GM21825 (cell line): Measurements from ENCODE around the gene ADGRB2.

Experiments
- ATAC-seq: cut with Tn5 transposase; IDR thresholded peaks from one replicate; pipeline ENCODE4 v1.9.1; 2021; ENCODE audit warnings: mild to moderate bottlenecking, moderate library complexity; ENCODE audit not compliant: unreplicated experiment

ADGRB2 gene

DNA sequence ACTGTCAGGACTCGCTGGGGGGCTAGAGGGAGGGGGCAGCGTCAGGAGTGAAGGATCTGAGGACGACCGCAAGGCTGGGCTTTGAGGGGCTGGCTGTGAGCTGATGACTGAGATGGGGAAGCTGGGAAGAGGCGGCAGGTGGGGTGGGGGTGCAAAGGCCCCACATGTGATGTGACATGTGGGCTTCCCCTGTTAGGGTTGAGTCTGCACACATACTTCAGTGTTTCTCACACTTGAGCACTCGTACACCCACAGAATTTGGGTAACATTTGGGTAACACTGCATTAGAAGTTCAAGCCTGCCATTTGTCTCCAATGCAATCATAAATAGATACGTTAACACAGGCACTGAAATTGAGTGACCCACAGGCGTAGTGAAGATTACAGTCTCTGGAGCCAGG lies 76.5 kb downstream of the ADGRB2 start:
- no peak for ATAC-seq

DNA sequence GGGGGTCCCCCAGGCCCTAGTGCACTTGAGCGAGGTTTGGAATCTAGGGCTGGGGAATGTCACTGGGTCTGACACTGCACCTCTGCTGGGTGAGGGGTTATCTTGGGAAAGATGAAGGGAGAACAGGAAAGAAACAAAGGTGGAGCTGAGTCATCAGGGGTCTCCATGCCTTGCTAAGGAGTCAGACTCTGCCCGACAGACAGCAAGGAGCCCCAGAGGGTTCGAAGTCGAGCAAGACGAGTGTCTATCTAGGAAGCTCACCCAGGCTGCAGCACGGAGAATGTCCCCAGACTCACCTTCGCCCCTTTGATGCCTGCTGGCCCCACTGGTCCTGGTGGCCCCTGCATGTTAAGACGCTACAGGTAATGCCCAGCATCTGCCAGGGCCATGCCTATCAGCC lies 78.3 kb downstream of the ADGRB2 start:
- ATAC-seq, result no peak

GRCh38 chr1:31683997-31684396 lies 80.1 kb downstream of the ADGRB2 start:
- no peak for ATAC-seq

- ATAC-seq, result no peak
Measured at GRCh38 chr1:31681415-31681814, 82.7 kb downstream of the ADGRB2 start.

DNA sequence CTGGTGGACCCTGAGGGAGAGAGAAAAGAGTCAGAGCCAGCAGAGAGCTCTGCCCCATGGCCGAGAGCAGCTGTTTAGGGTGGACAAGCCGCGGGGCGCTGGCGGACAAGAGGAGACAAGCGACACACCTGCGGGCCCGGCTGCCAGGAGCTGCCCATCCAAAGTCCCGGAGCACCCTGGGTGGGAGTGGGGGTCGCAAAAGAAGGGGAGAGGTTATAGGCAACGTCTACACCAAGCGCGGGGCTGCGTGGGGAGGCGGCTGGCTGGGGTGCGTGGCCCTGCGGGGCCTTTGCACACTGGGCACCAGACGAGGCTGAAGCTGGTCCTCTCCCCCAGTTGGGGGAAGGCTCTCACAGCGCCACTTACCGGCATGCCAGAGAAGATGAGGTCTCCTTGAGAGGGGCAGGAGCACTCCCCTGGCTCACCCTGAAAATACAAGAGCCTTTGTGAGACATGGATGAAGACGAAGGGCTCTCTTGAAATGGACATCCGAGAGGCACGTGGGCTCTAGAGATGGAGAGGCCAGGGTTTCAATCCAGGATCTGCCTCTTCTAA lies 84.4 kb downstream of the ADGRB2 start:
- no peak for ATAC-seq

GRCh38 chr1:31679091-31679490 lies 85.0 kb downstream of the ADGRB2 start:
- no peak for ATAC-seq

DNA sequence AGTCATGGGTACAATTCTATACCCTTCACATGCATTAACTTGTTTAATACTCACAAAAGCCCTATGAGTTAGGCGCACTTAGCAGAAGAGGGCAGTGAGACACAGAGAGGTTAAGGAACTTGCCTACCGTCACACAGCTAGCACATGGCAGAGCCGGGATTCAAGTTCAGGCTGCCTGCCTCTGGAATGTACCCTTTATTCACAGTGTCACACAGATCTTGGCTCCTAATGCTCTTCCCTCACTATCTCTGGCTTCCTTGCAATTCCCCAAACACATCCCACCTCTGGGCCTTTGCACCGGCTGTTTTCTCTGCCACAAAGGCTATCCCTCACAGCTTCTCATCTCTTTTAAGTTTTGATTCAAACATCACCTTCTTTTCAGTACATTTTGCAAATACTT lies 85.5 kb downstream of the ADGRB2 start:
- ATAC-seq, result no peak

GRCh38 chr1:31677949-31678348 lies 86.2 kb downstream of the ADGRB2 start:
- no peak for ATAC-seq

- ATAC-seq, result no peak
Measured at GRCh38 chr1:31677401-31677800, 86.7 kb downstream of the ADGRB2 start.
